ENCODE data around the gene KTI12. TPM values are rescaled to one million over a fixed set of nuclear protein-coding genes. Genes with fewer than 3 reads are reported as not detected.
"Not testable (repeated sequence)": the region's sequence is repeated elsewhere in the genome, so short reads cannot be mapped to it uniquely, and the experiment has no call there.

The KTI12 gene
- total RNA-seq, 1 donor from 2014 or later = 8.6 TPM

DNA sequence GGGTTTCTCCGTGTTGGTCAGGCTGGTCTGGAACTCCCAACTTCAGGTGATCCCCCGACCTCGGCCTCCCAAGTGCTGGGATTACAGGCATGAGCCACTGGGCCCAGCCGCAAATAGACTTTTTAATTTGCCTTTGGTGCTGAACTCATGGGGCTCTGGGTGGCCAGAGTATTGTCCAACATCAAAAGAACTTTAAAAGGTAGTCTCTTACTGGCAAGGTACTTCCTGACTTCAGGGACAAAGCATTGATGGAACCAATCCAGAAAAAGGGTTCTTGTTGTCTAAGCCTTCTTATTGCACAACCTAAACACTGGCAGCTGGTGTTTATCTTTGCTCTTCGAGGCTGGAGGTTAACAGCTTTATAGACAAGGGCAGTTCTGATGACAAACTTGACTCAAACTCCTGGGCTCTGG, 3.8 kb upstream of the KTI12 start:
- Histone ChIP-seq H3K4me3 (no peak overlapping the region), H3K27ac (peak overlapping the region; percentile 42), H3K27me3 (ENCODE audit: low read depth) (no peaks in the 10 kb centered on the region), H3K36me3 (peaks cover 50% of the 10 kb centered on the region), H3K9me3 (no peaks in the 10 kb centered on the region), H3K4me1 (peaks cover 8% of the 10 kb centered on the region)
- TF ChIP-seq, protein P1, sequence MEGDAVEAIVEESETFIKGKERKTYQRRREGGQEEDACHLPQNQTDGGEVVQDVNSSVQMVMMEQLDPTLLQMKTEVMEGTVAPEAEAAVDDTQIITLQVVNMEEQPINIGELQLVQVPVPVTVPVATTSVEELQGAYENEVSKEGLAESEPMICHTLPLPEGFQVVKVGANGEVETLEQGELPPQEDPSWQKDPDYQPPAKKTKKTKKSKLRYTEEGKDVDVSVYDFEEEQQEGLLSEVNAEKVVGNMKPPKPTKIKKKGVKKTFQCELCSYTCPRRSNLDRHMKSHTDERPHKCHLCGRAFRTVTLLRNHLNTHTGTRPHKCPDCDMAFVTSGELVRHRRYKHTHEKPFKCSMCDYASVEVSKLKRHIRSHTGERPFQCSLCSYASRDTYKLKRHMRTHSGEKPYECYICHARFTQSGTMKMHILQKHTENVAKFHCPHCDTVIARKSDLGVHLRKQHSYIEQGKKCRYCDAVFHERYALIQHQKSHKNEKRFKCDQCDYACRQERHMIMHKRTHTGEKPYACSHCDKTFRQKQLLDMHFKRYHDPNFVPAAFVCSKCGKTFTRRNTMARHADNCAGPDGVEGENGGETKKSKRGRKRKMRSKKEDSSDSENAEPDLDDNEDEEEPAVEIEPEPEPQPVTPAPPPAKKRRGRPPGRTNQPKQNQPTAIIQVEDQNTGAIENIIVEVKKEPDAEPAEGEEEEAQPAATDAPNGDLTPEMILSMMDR (IDR thresholded peaks at IDR 0.05) = no peak
- ATAC-seq (no peak), DNase-seq (no peak)
- intact Hi-C loops (cut with DNase I) = no loop called here

DNA sequence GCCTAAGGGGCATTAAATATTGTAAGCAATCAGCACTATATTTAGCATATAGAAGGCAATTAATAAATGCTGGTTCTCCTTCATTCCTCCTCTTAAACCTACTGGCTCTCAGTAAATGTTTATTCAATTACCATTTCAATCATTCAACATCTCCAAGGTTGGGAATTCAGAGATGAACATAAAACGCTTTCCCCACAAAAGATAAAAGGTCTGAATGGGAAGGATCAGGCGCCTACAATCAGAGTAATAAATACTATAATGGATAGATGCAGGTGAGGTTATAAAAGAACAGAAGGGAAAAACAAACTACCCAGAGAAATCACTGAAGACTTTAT, 407 bp upstream of the KTI12 start:
- Histone ChIP-seq H3K36me3 (peaks cover 24% of the 10 kb centered on the region), H3K9me3 (no peaks in the 10 kb centered on the region), H3K27me3 (ENCODE audit: low read depth) (no peaks in the 10 kb centered on the region), H3K4me3 (peak overlapping the region; percentile 79), H3K4me1 (peaks cover 32% of the 10 kb centered on the region), H3K27ac (peak overlapping the region; percentile 91)
- intact Hi-C loops (cut with DNase I) = no loop called here
- ATAC-seq = no peak
- TF ChIP-seq, protein P1 (IDR thresholded peaks at IDR 0.05) = no peak
- no peak for DNase-seq

GRCh38 chr1:52032785-52033131, 852 bp downstream of the KTI12 start:
- Histone ChIP-seq H3K36me3 (peaks cover 18% of the 10 kb centered on the region), H3K9me3 (no peaks in the 10 kb centered on the region), H3K27me3 (ENCODE audit: low read depth) (no peaks in the 10 kb centered on the region), H3K4me3 (peak overlapping the region; percentile 79), H3K27ac (peak overlapping the region; percentile 91), H3K4me1 (peaks cover 40% of the 10 kb centered on the region)
- DNase-seq (peak; percentile 55), ATAC-seq (peak; percentile 63 to 72)
- intact Hi-C loops (cut with DNase I) = no loop called here
- TF ChIP-seq, protein P1 (IDR thresholded peaks at IDR 0.05) = no peak

GRCh38 chr1:52032124-52032784, 1.4 kb downstream of the KTI12 start:
- TF ChIP-seq, protein P1 (IDR thresholded peaks at IDR 0.05) = no peak
- no peaks in the 10 kb centered on the region for H3K9me3 ChIP-seq
- no peaks in the 10 kb centered on the region for H3K27me3 ChIP-seq (ENCODE audit: low read depth)
- H3K4me1 ChIP-seq = peaks cover 40% of the 10 kb centered on the region
- intact Hi-C loops (cut with DNase I) = no loop called here
- no peak for DNase-seq
- H3K4me3 ChIP-seq = peak overlapping the region; percentile 79
- H3K36me3 ChIP-seq = peaks cover 18% of the 10 kb centered on the region
- peak overlapping the region; percentile 91 for H3K27ac ChIP-seq
- ATAC-seq = no peak

DNA sequence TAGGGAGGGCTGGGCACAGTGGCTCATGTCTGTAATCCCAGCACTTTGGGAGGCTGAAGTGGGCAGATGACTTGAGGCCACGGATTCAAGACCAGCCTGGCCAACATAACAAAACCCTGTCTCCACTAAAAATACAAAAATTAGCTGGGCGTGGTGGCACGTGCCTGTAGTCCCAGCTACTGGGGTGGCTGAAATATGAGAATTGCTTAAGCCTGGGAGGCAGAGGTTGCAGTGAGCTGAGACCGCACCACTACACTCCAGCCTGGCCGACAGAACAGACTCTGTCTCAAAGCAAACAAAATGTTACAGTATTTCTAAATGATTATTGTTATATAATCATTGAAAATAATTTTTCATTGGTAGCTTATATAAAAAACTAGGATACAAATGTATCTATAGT, 4.8 kb downstream of the KTI12 start:
- H3K36me3 ChIP-seq = peaks cover 35% of the 10 kb centered on the region
- H3K4me3 ChIP-seq; intact Hi-C loops (cut with DNase I); H3K27ac ChIP-seq; H3K9me3 ChIP-seq; ATAC-seq; DNase-seq; H3K27me3 ChIP-seq (ENCODE audit: low read depth): not testable (repeated sequence)
- H3K4me1 ChIP-seq = peaks cover 38% of the 10 kb centered on the region

- peaks cover 40% of the 10 kb centered on the region for H3K36me3 ChIP-seq
- no peak overlapping the region for H3K27ac ChIP-seq
- no peaks in the 10 kb centered on the region for H3K9me3 ChIP-seq
- TF ChIP-seq, protein P1 (IDR thresholded peaks at IDR 0.05) = no peak
- no peaks in the 10 kb centered on the region for H3K27me3 ChIP-seq (ENCODE audit: low read depth)
- H3K4me3 ChIP-seq = no peak overlapping the region
- DNase-seq (no peak), ATAC-seq (no peak)
- peaks cover 37% of the 10 kb centered on the region for H3K4me1 ChIP-seq
- intact Hi-C loops (cut with DNase I) = no loop called here
Measured at GRCh38 chr1:52028328-52028727, 5.3 kb downstream of the KTI12 start.
